ENCODE measurements around the gene NRP2. TPM values are rescaled to one million over a fixed set of nuclear protein-coding genes. Genes with fewer than 3 reads are reported as not detected.

Gene NRP2
- total and polyA plus RNA-seq, 2 of the 13 experiments (the other 11 are each of a cell fraction or from before 2014, with no cell fraction given): 0.65 to 1.4 TPM

- in situ Hi-C loops (cut with HindIII; ENCODE audit: extremely low pct_ligation_motif_present, low pct_unique_long_range_greater_than_20kb): no loop called here
- Histone ChIP-seq H3K27me3 (ENCODE audit: control insufficient read depth in 1 of 2, insufficient read depth in 2 of 2, low read length in 2 of 2) (peaks cover 0 to 3% of the 10 kb centered on the region in 2 experiments; a peak in 1 of 5 replicates), H3K79me2 (ENCODE audit: insufficient read depth, low read length) (no peaks in the 10 kb centered on the region), H3K9ac (ENCODE audit: insufficient read depth, low read depth, low read length) (no peak overlapping the region), H2AFZ (ENCODE audit: low read length) (no peak overlapping the region), H3K4me2 (ENCODE audit: low read depth, low read length) (no peak overlapping the region), H3K27ac (ENCODE audit: extremely low read length, insufficient read depth, low read length) (no peak overlapping the region), H4K20me1 (ENCODE audit: insufficient read depth, low read length) (no peaks in the 10 kb centered on the region), H3K4me1 (ENCODE audit: insufficient read depth, low read length) (no peaks in the 10 kb centered on the region), H3K36me3 (replicated peaks in 1 of 2; ENCODE audit: control insufficient read depth in 1 of 2, insufficient read depth in 2 of 2, low read length in 2 of 2) (no peaks in the 10 kb centered on the region), H3K4me3 (replicated peaks in 1 of 3; ENCODE audit: insufficient read depth in 1 of 3, low read depth in 2 of 3, low read length in 3 of 3) (no peak overlapping the region), H3K9me3 (ENCODE audit: low read length) (no peaks in the 10 kb centered on the region)
- intact Hi-C loops (cut with micrococcal nuclease; ENCODE audit: unreplicated experiment): no loop called here
- POLR2A ChIA-PET: no interaction called here
- FAIRE-seq (no peak), ATAC-seq (no peak), DNase-seq (ENCODE audit: low spot score) (no peak)
- no peak for TF ChIP-seq ZNF383 (CRISPR knock-in tag; IDR thresholded peaks at IDR 0.05; ENCODE audit: borderline replicate concordance)
- no peak for TF ChIP-seq KDM1A (CRISPR knock-in tag; IDR thresholded peaks at IDR 0.05)
- no peak for TF ChIP-seq ATM (IDR thresholded peaks at IDR 0.05; ENCODE audit: borderline replicate concordance)
- no peak for TF ChIP-seq HNF4A (CRISPR knock-in tag; IDR thresholded peaks at IDR 0.05)
- no peak for TF ChIP-seq HNF1A (IDR thresholded peaks at IDR 0.05; ENCODE audit: low read depth)
- TF ChIP-seq HNF1A (CRISPR knock-in tag; IDR thresholded peaks at IDR 0.05; ENCODE audit: borderline replicate concordance): no peak
- CTCF ChIA-PET (ENCODE audit: low intra/inter-chr PET ratio, low total read pairs): no interaction called here
- 27% methylated on average over 4 of the region's 4 CpGs for WGBS (ENCODE audit: low lambda C conversion rate)
- BruUV-seq (replicated peaks): no TSS peak
Observed at GRCh38 chr2:205761421-205761820, 79.1 kb downstream of the NRP2 start.
